ENCODE results near the gene UBE2A.
A peak's percentile ranks its signal among the peaks of the same experiment; 100 is the strongest.

Gene UBE2A

GRCh38 chrX:119574394-119575266 is at the start of gene UBE2A:
TSS of gene UBE2A (plus strand) at chrX:119574563. CDS start at chrX:119574712, 149 bp downstream.
- DNase-seq (ENCODE audit: low spot score), result peak; percentile 80

- DNase-seq (ENCODE audit: low spot score), result no peak
Measured at GRCh38 chrX:119529345-119530276, 44.8 kb upstream of the UBE2A start.

GRCh38 chrX:119537487-119537886 is 36.9 kb upstream of the UBE2A start:
- no peak for DNase-seq (ENCODE audit: low spot score)

- no peak for DNase-seq (ENCODE audit: low spot score)
Measured at GRCh38 chrX:119539872-119540271, 34.5 kb upstream of the UBE2A start.

GRCh38 chrX:119541188-119541587 is 33.2 kb upstream of the UBE2A start:
- DNase-seq (ENCODE audit: low spot score), result no peak

GRCh38 chrX:119549327-119550016 is 24.9 kb upstream of the UBE2A start:
- DNase-seq (ENCODE audit: low spot score), result no peak

- DNase-seq (ENCODE audit: low spot score), result no peak
Measured at GRCh38 chrX:119552508-119552907, 21.9 kb upstream of the UBE2A start.

- peak; percentile 77 for DNase-seq (ENCODE audit: low spot score)
Measured at GRCh38 chrX:119565107-119565663, 9.2 kb upstream of the UBE2A start, which contains the start of gene STEEP1. TSS of gene STEEP1 (minus strand) at chrX:119565409. CDS start at chrX:119565355, 54 bp downstream.

- DNase-seq (ENCODE audit: low spot score), result no peak
Measured at GRCh38 chrX:119570351-119570835, 4.0 kb upstream of the UBE2A start.

GRCh38 chrX:119573222-119573621 is 1.1 kb upstream of the UBE2A start:
- DNase-seq (ENCODE audit: low spot score), result no peak

- no peak for DNase-seq (ENCODE audit: low spot score)
Measured at GRCh38 chrX:119573840-119574393, 446 bp upstream of the UBE2A start.

- no peak for DNase-seq (ENCODE audit: low spot score)
Measured at GRCh38 chrX:119579414-119579813, 5.1 kb downstream of the UBE2A start.

GRCh38 chrX:119583431-119584059 is 9.2 kb downstream of the UBE2A start:
- no peak for DNase-seq (ENCODE audit: low spot score)

- no peak for DNase-seq (ENCODE audit: low spot score)
Measured at GRCh38 chrX:119589810-119590209, 15.4 kb downstream of the UBE2A start.

- DNase-seq (ENCODE audit: low spot score), result no peak
Measured at GRCh38 chrX:119602701-119603255, 28.4 kb downstream of the UBE2A start.

GRCh38 chrX:119604766-119605463 is 30.6 kb downstream of the UBE2A start:
- no peak for DNase-seq (ENCODE audit: low spot score)

- DNase-seq (ENCODE audit: low spot score), result peak; percentile 35
Measured at GRCh38 chrX:119605464-119606279, 31.3 kb downstream of the UBE2A start.

- peak; percentile 87 for DNase-seq (ENCODE audit: low spot score)
Measured at GRCh38 chrX:119606280-119607017, 32.1 kb downstream of the UBE2A start, which contains the start of gene NKRF. TSS of gene NKRF (minus strand) at chrX:119606424.

All from globus pallidus (tissue), 1 donor.